NCI-H128 (cell line): ENCODE data around the gene SUPT3H.
"Not testable (repeated sequence)": the region's sequence is repeated elsewhere in the genome, so short reads cannot be mapped to it uniquely, and the experiment has no call there.

Experiments
- DNase-seq: peaks from one replicate; lab custom pipeline; 2025; ENCODE audit not compliant: unreplicated experiment; lab: John Stamatoyannopoulos, UW

Gene SUPT3H

GRCh38 chr6:45074439-45074838, 303.3 kb downstream of the SUPT3H start:
- DNase-seq = no peak

- DNase-seq = no peak
Observed at GRCh38 chr6:45073771-45074170, 304.0 kb downstream of the SUPT3H start.

DNA sequence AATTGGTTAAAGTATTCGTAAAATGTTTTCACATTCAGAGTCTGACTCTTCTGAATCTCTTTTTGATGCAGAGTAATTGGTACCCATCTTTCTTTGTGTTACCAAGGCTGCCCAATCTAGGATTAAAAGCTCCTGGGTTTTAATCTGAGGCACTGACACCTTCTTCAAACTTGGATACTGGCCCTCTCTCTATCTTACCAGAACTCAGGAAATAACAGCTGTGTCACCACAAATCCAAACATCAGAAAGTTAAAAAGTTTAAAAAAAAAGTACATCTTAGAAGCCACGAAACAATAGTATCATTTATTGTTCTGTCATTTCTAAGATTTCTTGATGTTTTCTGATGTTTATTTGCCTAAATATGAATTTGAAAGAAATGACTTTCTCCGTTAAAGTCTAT, 305.1 kb downstream of the SUPT3H start:
- DNase-seq = no peak

GRCh38 chr6:45072016-45072415, 305.7 kb downstream of the SUPT3H start:
- DNase-seq = no peak

DNA sequence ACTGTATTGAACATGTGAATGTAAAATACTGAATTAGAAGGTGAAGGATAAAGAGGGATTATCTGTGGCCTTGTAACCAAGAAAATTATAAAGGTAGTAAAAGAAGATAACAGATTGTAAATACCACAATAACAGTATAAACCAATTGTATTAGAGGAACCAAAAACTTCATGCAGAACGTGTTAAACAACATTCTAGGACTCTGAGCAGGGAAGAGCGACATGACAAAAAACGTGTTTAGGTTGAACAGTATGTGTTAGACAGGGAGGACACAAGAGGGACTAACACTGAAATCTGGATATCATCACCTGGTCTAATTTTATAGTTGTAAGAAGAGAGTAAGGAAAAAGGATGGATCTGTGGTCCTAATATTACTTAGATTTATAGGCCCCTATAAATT, 308.6 kb downstream of the SUPT3H start:
- DNase-seq = no peak

DNA sequence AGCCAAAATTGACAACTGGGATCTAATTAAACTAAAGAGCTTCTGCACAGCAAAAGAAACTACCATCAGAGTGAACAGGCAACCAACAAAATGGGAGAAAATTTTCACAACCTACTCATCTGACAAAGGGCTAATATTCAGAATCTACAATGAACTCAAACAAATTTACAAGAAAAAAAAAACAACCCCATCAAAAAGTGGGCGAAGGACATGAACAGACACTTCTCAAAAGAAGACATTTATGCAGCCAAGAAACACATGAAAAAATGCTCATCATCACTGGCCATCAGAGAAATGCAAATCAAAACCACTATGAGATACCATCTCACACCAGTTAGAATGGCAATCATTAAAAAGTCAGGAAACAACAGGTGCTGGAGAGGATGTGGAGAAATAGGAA, 310.3 kb downstream of the SUPT3H start:
- DNase-seq = not testable (repeated sequence)

- not testable (repeated sequence) for DNase-seq
Observed at GRCh38 chr6:45062659-45063058, 315.1 kb downstream of the SUPT3H start.

- no peak for DNase-seq
Observed at GRCh38 chr6:45057711-45058110, 320.0 kb downstream of the SUPT3H start.

DNA sequence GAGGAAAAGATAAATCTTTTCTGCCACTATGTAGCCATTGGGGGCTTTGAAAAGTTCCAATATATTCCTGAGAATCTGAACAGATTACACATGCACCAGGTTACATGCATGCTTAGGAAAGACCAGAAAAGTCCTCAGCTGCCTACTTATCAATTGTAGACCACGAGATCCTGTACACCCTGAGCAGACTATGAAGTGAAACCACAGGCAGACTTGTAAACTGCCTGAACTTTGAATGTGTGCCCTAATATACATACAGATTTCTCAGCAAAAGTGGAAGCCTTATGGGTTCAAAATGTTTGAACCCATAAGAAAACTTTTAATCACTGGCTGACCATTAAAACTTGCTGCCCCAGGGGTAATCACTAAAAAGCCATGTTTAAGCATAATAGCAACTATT, 323.1 kb downstream of the SUPT3H start:
- no peak for DNase-seq

- no peak for DNase-seq
Observed at GRCh38 chr6:45052325-45052724, 325.4 kb downstream of the SUPT3H start.

DNA sequence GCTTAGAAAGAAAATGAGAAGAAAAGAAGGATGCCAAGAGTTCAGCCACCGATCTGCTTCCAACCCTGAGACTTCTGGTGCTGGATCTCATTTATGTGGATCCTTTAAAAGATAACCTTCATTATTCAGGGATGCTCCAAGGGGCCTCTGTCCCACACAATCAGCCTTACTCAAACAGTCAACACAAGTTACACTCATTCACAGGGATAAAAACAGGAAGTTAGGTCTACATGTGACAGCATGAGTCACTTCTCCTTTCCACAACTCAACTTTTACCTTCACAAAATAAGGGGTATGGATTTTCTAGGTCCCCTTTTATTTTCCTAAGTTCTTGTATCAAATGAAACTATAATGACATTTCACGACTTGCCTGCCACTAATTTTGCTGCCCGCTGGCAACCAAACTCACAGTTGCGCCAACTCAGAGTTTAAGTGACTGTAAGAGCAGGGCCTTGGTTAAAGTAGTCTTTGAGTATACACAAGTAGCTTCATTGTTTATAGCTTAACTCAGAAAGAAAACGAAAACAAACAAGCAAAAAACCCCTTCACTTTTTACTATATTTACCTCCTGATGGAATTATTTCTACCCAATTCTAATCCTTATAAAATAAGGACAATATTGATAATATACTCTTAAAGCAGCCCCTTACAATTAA, 328.4 kb downstream of the SUPT3H start:
- DNase-seq = no peak

- DNase-seq = no peak
Observed at GRCh38 chr6:45047573-45047972, 330.2 kb downstream of the SUPT3H start.

- DNase-seq = no peak
Observed at GRCh38 chr6:45045253-45045601, 332.5 kb downstream of the SUPT3H start.

GRCh38 chr6:45044510-45045252, 333.1 kb downstream of the SUPT3H start:
- DNase-seq = no peak

DNA sequence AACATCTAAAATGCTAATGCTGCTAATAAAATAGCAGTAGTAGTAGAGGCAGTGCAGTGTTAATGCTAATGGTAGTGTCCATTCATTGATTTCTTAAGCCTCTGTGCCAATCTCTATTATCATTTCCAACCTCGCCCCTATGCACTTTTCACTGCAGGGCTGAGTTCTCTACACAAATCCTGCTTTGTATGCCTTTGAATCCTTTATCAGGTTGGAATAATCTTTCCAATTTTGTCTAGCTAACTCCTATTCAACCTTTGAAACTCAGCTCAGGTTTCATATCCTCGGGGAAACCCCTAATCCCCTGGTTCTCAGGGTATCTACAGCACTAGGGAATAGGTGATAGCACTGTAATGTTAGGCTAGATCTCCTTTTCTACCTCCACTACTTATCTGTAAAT, 333.6 kb downstream of the SUPT3H start:
- no peak for DNase-seq

DNA sequence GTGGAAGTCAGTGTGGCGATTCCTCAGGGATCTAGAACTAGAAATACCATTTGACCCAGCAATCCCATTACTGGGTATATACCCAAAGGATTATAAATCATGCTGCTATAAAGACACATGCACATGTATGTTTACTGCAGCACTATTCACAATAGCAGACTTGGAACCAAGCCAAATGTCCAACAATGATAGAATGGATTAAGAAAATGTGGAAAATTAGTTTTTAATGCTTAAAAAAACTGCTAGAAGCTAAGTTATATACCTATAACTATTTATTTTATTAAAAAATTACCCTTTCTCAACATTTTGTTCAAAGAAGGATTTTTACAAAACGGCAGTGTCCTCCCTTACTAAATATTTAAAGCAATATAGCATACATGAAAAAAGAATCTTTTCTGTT, 335.1 kb downstream of the SUPT3H start:
- DNase-seq = not testable (repeated sequence)

DNA sequence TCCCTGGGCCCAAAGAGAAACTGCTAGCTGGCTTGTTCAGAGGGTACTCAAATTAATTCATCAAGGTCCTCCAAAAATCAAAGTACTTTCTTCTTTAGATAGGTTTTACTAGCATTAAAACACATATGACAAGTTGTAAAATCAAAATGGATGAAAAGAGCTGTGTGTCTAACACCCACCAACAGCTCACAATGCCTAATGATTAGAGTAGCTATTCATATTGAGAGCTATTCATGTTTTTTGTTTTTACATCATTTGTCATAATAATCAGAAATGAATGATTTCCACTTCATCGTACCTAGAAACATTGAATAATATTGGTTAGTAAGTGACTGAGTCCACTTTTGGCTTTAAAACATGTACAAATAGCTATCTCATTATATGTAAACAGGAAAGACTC, 339.5 kb downstream of the SUPT3H start:
- DNase-seq = no peak

DNA sequence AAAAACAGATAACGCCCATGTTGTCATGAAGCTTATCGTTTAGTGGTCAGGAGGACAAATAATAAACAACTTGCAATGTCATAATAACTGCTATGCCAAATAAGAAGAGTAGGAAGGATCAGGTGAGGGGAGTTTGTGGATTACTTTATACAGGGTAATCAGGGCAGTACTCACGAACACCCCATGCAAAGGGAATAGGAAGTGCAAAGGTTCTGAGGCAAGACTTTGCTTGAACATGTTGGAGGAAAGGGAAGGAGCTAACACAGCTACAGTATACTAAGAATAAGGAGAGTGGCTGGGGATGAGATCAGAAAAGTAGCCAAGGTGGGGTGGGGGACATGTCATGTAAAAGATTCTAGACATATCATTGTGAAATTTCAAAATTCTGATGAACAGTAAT, 341.6 kb downstream of the SUPT3H start:
- no peak for DNase-seq

- DNase-seq = no peak
Observed at GRCh38 chr6:45032426-45032825, 345.3 kb downstream of the SUPT3H start.

- no peak for DNase-seq
Observed at GRCh38 chr6:45031601-45032000, 346.1 kb downstream of the SUPT3H start.

DNA sequence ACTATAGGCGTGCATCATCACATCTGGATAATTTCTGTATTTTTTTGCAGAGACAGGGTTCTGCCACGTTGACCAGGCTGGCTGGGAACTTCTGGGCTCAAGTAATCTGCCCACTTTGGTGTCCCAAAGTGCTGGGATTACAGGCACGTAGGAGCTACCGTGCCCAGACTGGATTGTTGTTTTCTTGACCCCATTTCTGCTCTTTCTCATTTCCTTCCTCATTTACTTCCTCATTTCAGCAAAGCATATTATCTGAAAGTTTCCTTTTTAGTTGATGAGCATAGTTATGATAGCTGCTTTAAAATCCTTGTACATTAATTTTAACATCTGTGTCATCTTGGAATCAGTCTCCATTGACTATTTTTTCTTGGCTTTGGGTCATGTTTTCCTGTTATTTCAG, 350.6 kb downstream of the SUPT3H start:
- DNase-seq = no peak

- no peak for DNase-seq
Observed at GRCh38 chr6:45026003-45026516, 351.7 kb downstream of the SUPT3H start.

DNA sequence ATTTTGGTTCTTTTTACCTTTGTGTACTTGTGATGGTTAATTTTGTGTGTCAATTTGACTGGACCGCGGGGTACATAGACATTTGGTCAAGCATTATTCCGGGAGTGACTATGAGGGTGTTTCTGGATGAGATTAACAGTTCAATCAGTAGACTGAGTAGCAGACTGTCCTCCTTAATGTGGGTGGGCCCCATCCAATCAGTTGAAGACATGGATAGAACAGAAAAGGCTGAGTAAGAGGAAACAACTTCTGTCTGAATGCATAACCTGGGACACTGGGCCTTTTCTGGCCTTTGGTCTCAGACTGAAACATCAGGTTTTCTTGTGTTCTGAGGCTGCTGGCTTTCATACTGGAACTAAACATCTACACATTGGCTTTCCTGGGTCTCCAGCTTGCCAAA, 353.1 kb downstream of the SUPT3H start:
- no peak for DNase-seq
